ENCODE measurements around the gene FBXL17. TPM values are rescaled to one million over a fixed set of nuclear protein-coding genes. Genes with fewer than 3 reads are reported as not detected.
A peak's percentile ranks its signal among the peaks of the same experiment; 100 is the strongest.
"Not testable (repeated sequence)": the region's sequence is repeated elsewhere in the genome, so short reads cannot be mapped to it uniquely, and the experiment has no call there.

FBXL17 gene
- total RNA-seq (2014; rRNA removed; shearing (Covaris generic)), result 8.3 and 9.2 TPM in 2 replicates

DNA sequence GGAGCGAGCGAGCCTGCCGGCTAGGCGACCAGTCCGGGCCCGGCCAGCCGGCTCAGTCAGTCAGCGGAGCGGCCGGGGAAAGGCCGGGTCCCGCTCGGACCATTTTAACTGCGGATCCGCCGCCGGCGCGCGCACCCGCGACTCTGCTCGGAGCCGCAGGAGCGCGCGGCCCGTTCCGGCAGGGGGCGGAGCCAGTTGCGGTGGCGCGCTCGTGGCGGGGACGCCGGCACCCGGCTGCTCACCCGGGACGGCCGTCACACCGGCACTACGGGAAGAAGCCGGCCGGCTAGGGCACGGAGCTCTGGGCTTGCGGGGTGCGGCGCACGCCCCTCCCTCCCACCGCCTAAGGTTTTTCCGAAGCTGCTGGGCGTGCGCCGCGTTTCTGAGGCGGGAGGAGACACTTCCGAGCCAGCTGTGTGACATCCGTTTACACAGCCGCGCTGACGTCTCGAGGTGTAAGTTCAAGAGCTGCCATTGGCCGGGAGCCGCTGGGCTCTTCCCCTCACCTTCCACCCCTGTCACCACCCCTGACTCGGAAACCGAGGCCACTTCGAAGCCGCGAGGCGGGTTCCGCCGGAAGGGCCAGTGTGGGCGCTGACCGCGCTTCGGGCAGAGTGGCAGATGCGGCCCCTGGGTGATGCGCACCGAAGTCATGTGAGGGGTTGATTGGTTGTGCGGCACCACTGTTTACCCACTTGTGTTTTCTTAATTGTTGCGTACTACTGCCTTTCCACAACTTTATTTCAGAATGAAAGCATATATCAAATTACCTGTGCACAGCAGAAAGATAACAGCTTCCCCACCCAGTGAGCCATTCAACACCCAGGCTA, at the start of gene FBXL17:
Gene FBXL17 (minus strand): TSS at position 145 of the 830 bp plus-strand sequence.
- peak; percentile 81 for DNase-seq (ENCODE audit: low spot score)

DNA sequence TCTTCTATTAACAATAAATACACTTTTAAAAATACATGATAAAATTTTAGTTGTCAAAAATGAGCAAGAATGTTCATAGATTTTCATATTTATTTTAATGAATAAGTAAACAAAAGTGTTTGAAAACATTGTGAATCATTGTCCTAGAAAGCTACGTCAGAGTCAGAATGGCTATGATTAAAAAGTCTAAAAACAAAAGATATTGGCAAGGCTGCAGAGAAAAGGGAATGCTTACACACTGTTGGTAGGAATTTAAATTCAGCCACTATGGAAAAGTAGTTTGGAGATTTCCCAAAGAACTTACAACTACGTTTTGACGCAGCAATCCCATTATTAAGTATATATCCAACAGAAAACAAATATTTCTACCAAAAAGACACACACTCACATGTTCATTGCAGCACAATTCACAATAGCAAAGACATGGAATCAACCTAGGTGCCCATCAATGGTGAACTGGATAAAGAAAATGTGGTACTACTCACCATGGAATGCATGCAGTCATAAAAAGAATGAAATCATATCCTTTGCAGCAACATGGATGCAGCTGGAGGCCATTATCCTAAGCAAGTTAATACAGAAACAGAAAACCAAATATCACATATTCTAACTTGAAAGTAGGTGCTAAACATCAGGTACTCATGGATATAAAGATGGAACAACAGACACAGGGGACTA, 49.2 kb upstream of the FBXL17 start:
- in situ Hi-C loops (cut with HindIII; ENCODE audit: low sequenced_read_pairs), result no loop called here
- DNase-seq (ENCODE audit: low spot score), result no peak

More for the DNA sequence above, at the start of gene FBXL17:
- in situ Hi-C loops (cut with HindIII; ENCODE audit: low sequenced_read_pairs), result no loop called here

DNA sequence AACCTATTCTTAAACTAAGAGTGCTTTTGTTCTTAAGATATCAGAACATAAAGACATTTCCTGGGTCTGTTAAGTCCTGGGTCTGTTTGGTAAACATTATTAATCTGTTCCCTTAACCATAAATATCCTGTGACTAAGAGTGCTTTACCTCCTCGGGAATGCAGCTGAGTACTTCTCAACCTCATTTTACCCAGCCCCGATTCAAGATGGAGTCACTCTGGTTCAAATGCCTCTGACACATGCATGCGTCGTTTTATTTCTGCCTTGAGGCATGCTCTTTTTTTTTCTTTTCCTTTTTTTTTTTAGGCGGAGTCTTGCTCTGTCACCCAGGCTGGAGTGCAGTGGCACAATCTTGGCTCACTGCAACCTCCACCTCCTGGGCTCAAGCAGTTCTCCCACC, 39.8 kb upstream of the FBXL17 start:
- in situ Hi-C loops (cut with HindIII; ENCODE audit: low sequenced_read_pairs), result no loop called here
- DNase-seq (ENCODE audit: low spot score), result no peak

DNA sequence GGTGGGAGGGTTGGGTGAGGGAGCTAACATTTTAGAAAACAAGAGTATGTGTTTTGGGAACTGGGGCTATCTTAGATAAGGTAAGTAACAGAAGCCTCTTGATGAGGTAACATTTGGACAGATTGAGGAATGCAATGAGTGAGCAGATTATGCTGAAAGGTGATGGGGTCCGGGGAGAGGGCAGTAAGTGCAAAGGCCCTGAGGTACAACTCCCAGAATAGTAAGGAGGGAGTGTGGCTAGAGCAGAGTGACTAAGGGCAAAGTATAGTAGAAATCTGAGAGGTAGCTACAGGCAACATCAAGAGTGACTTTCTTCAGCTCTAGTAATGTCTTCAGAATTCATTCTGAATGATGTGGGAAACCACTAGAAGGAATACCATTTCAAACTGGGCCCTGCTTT, 38.9 kb upstream of the FBXL17 start:
- in situ Hi-C loops (cut with HindIII; ENCODE audit: low sequenced_read_pairs), result no loop called here
- no peak for DNase-seq (ENCODE audit: low spot score)

DNA sequence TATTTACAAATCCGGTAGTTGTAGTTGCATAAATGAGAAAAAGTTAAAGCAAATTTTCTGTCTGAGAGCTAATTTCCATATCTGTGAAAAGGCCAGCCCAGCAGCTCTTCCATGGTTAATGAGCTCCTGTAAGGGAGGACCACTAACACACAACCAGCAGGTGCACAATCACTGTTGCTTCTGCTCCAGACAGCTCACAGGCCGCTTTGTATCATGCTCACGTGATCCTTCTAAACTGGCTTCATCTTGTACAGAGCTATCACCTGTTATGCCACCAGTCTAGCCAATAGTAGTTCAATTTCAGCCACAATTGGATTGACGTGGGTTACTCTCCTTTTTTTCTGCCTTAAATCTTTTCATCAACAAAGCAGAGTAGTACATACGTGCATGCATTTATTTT, 38.3 kb upstream of the FBXL17 start:
- in situ Hi-C loops (cut with HindIII; ENCODE audit: low sequenced_read_pairs), result no loop called here
- DNase-seq (ENCODE audit: low spot score), result no peak

DNA sequence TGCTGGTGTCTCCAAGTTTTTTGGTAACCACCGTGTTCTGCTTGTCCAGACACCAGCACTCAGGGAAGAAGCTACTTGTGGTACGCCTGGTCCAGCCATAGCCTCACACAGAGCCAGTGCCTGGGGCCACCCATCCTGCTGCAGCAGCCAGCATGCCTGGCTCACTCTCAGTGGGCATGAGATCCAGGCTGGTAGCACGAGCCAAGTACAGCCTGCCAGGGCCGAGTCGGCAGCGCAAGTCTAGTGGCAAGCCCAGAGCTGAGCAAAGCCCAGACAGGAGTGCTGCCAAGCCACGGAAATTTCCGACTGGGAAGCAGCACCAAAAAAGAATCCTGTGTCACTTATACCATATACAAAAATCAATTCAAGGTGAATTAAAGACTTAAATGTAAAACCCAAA, 36.3 kb upstream of the FBXL17 start:
- DNase-seq (ENCODE audit: low spot score), result peak; percentile 95
- in situ Hi-C loops (cut with HindIII; ENCODE audit: low sequenced_read_pairs), result no loop called here

DNA sequence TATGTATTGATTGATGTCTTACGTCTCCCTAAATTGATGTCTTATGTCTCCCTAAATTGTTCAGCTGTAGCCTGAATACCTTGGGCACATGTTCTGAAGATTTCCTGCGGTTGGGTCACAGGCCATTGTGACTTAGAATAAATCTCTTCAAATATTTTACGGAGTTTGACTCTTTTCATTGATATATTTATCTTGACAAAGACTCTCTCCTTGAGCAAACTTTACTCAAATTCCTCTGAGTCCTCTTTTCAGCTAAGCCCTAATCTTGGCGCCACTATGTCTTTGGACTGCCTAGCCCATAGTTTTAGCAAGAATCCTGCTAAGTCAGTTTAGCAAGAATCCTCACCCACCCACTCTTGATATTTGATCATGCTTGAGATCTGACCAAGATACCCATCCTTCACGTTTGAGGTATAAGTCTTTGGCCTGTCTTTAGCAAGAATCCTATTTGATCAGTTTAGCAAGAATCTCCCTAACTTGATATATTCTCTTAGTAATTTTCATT, 35.3 kb upstream of the FBXL17 start:
- no peak for DNase-seq (ENCODE audit: low spot score)
- in situ Hi-C loops (cut with HindIII; ENCODE audit: low sequenced_read_pairs), result no loop called here

DNA sequence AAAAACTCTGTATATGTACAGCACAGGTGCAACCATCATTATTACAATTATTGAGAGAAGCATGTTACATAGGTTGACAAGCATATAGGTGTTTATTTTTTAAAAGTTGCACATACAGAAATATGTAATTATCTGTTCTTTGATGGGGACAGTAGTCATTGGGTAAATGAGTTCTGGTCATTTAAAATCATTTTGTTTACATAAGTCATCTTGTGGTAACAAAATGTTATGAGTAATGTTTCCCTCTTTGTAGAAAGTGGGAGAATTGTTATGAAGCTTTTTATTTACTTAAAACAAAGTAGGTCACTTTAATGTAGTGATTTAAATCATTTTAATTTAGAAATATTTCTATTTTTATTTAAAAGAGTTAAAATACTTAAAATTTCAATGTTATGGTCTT, 33.8 kb upstream of the FBXL17 start:
- no peak for DNase-seq (ENCODE audit: low spot score)
- in situ Hi-C loops (cut with HindIII; ENCODE audit: low sequenced_read_pairs), result no loop called here

DNA sequence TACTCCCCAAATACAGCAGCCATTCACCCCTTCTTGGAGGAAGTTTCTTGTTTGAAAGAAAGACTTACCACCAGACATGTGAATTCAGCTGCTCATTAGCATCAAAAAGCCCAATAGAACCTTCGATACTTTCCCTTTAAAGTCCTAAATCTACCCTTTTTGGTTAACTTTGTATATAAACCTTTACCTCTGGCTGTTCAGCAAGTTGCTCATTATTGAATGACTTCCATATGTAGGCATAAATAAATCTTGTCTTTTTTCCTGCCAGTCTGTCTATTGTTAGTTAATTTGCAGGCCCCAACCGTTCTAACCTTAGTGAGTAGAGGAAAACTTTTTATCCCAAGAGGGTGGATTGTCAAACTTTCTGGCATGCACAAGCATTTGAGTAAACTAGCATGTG, 27.9 kb upstream of the FBXL17 start:
- in situ Hi-C loops (cut with HindIII; ENCODE audit: low sequenced_read_pairs), result no loop called here

DNA sequence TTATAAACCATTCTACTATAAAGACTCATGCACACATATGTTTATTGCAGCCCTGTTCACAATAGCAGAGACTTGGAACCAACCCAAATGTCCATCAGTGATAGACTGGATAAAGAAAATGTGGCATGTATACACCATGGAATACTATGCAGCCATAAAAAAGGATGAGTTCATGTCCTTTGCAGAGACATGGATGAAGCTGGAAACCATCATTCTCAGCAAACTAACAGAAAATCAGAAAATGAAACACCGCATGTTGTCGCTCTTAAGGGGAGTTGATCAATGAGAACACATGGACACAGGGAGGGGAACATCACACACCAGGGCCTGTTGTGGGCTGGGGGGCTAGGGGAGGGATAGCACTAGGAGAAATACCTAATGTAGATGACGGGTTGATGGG, 23.3 kb upstream of the FBXL17 start:
- DNase-seq (ENCODE audit: low spot score); in situ Hi-C loops (cut with HindIII; ENCODE audit: low sequenced_read_pairs): not testable (repeated sequence)

More for the DNA sequence above, 27.9 kb upstream of the FBXL17 start:
- no peak for DNase-seq (ENCODE audit: low spot score)

DNA sequence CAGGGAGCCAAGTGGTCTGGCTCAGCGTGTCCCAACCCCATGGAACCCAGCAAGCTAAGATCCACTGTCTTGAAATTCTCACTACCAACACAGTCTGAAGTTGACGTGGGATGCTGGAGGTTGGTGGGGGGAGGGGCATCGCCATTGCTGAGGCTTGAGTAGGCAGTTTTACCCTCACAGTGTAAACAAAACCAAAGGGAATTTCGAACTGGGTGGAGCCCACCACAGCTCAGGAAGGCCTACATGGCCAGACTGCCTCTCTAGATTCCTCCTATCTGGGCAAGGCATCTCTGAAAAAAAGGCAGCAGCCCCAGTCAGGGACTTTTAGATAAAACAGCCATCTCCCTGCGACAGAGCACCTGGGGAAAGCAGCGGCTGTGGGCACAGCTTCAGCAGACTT, 17.1 kb upstream of the FBXL17 start:
- DNase-seq (ENCODE audit: low spot score), result no peak
- in situ Hi-C loops (cut with HindIII; ENCODE audit: low sequenced_read_pairs), result no loop called here

DNA sequence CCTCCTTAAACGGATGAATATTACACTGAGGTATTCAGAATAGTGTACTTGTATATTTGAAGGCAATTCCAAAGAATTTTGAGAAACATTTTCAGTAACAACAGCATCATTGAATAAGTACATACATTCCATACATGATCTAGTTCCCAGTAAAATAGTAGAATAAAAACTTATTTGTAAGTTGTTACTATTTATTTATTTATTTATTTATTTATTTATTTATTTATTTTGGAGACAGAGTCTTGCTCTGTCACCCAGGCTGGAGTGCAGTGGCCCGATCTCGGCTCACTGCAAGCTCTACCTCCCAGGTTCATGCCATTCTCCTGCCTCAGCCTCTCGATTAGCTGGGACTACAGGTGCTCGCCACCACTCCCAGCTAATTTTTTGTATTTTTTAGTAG, 14.9 kb upstream of the FBXL17 start:
- DNase-seq (ENCODE audit: low spot score); in situ Hi-C loops (cut with HindIII; ENCODE audit: low sequenced_read_pairs): not testable (repeated sequence)

DNA sequence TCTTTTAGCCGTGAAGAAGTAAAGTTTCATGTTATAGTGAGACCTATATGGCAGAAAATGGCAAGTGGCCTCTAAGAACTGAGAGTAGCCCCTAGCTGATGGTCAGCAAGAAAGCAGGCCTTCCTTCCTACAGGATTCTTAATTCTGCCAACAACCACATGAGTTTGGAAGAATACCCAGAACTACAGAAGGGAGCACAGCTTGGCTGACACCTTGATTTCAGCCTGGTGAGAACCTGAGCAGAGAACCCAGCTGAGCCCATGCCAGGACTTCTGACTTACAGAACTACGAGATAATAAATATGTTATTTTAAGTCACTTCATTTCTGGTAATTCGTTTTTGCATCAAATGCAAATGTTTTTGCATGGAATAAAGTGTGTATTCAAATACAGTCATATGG, 5.9 kb upstream of the FBXL17 start:
- DNase-seq (ENCODE audit: low spot score), result peak; percentile 93
- in situ Hi-C loops (cut with HindIII; ENCODE audit: low sequenced_read_pairs), result no loop called here

DNA sequence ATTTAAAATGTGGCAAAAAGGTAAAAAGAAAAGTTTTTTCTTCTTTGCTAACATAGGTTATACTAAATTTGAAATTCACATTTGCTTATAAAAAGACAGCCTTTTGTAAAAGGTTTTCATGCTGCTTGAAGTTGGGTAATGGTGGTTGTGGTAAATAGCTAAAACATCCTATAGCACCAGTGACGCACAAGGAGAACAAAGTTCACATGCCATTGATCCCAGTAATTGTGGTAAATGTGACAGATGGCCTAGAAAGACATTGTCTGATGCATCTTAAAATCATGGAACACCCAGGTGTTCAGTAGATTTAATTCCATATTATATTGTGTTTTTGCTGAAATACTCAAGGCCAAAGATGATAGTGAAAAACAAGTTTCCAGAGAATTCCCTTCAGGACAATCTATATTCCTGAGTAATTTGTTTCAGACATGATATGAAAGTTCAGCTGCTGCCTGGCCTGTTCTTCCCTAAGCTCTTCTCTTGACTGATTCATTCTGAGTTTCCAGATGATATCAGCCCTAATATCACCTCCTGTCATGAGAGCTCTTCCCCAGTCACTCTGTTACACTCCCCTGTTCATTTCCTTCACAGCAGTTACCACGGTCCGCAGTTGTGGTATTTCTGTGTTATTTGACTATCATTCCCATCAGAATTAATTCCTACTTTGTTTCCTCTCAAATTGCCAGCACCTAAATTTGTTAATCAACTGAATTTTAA, 4.6 kb upstream of the FBXL17 start:
- in situ Hi-C loops (cut with HindIII; ENCODE audit: low sequenced_read_pairs), result no loop called here
- no peak for DNase-seq (ENCODE audit: low spot score)

DNA sequence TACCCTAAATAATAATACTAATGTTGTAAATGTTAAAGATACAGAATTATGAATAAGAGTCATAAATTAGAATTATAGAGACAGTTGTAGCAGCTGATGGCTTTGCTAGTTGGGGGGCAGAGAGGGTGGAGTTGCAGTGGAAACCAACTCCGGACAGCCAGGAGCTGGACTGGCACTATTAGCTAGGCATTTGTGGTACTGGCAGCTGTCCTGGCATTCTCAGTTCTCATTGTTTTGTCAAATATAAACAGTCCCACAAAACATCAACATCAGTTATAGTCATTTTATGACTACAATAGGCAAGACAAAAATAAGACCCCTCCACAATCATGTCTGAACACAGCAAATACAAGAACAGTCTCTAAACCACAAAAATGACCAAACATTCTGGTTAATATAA, 2.8 kb upstream of the FBXL17 start:
- no peak for DNase-seq (ENCODE audit: low spot score)
- in situ Hi-C loops (cut with HindIII; ENCODE audit: low sequenced_read_pairs), result no loop called here

DNA sequence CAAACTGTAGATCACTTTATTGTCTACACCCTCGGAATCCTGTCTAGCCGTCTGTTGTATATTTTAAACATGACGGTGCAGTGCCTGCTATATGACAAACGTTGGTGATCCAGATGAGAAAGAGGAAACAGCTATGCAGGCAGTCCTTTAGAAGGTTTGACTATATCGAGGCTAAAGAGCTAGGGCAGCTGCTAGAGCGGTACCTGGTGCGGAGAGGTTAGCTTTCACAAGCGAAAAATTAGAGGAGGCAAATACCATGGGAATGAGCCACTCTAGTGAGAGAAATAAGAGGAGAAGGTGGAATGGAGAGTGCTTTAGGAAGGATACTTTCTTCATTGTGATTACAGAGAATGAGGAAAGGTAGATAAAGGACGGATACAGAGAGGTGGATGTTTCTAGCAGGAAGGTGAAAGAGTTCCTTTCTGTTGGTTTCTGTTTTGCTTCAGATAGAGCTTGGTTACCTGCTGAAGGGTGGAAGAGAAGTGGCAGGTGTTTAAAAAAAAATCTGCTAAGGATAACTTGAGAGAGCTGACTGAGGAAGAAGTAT, 959 bp upstream of the FBXL17 start:
- in situ Hi-C loops (cut with HindIII; ENCODE audit: low sequenced_read_pairs), result no loop called here
- DNase-seq (ENCODE audit: low spot score), result peak; percentile 41

DNA sequence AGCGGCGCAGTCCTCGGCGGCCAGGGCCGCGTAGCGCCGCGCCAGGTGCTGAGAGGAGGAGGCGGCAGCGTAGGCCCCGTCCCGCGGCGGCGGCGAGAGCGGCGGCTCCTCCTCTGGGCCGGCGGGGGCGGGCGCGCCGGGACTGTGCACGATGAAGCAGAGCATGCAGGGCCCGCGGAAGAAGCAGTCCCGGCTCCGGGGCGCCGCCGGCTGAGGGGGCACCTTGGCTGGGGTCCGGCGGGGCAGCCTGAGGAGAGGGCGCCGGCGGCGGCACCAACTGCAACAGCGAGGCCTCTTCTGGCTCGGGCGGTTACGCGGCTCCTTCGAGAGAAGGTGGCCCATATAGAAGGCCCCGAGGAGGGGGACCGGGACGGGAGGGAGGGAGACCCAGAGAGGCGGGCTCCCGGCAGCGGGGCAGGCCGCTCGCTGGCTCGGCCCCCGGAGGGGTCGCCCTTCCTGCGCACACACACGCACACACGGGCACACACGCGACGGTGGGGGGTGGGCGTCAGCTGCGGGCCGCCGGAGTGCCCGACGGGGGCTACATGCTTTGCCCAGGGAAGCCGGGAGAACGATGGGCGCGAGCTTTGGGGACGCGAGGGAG, 446 bp downstream of the FBXL17 start:
- DNase-seq (ENCODE audit: low spot score), result peak; percentile 75
- in situ Hi-C loops (cut with HindIII; ENCODE audit: low sequenced_read_pairs), result no loop called here

DNA sequence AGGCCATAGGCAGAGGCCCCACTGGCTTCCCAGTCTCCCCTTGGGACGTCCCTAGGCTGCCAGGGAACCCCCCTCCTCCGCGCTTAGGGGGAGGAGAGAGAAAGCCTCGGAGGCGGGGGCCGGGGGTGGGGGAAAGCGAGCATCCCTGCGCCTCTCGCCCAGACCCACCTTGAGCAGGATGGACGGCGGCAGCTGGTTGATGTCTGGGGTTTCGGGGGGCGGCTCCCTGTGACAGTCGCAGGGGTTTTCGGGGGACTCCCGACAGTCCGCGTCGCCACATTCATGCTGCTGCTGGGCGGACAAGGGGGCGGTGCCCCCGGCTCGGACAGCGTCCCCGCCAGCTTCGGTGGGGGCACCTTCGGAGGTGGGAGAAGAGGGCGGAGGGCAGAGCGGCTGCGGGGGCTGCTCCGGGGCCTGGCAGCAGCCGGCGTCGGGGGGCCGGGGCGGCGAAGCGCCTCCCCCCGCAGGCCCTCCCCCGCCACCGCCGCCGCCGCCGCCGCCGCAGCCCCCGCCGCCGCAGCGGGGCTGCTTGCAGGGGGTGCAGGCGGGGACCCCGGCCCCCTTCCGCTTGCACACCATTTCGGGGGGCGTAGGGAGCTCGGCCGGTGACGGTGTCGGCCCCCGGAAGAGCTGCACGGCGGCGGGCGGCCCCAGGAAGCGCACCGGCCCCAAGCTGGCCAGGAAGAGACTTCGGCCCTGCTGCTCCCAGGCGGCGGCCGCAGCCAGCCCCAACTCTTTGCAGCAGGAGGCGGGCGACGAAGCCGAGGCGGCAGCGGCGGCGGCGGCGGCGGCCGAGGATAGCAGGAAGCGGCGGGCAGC, 1.2 kb downstream of the FBXL17 start:
- DNase-seq (ENCODE audit: low spot score), result no peak

More for the DNA sequence above, 1.2 kb downstream of the FBXL17 start:
- in situ Hi-C loops (cut with HindIII; ENCODE audit: low sequenced_read_pairs), result no loop called here

All from G401 (cell line).